HG02943 (cell line): Measurements from ENCODE around the gene COL3A1.

Source experiments
- ATAC-seq: cut with Tn5 transposase; IDR thresholded peaks from one replicate; pipeline ENCODE4 v1.9.1; 2021; ENCODE audit warnings: mild to moderate bottlenecking, low read depth, moderate library complexity; ENCODE audit not compliant: unreplicated experiment

Gene COL3A1

DNA sequence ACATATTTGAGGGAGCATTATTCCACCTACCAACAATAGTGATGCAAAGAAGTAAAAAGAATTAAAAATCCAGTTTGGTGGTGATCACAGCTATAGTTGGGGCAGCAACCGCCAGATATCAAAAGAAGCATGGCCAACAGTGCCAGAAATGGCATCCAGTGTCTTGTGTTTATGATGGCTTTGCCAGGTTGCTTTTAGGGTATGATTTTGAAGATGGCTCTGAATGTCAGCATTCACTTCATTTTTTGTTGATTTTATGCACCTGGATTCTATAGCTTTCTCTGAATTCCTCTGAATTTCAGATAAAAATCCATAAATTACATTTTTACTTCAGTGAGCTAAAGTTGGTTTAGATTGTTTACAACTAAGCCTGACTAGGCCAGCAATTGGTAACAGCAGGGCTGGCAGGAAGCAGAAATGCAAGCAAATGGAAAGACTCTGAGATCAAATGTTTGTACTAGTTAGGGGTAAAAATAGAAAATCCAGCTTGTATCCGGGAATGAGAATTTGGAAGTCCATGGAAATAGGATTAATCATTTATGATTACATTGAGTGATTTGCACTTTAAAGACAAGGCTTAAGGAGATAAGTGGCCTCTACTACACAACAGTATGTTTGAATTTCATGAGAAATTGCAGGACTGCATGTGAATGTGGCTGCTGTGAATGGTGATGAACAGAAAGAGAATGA is 40.4 kb downstream of the COL3A1 start:
- ATAC-seq = no peak

DNA sequence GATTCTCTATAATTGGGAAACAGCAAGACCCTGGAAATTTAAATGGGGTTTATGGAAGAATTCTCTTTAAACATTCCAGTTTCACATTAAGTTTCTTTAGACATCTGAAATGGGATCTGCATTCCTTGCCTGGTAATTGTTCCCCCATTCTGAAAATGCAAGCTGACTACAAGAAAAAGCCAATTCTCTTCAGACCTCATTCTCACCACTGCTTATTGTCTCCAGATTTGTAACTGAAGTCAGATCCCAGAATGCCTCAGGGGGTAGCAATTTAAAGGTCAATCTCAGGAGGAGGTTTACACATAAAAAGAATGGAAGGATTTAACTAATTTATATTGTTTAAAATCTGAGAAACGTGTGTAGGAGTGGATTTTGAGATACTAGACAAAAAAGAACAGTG is 41.2 kb downstream of the COL3A1 start:
- ATAC-seq = no peak

DNA sequence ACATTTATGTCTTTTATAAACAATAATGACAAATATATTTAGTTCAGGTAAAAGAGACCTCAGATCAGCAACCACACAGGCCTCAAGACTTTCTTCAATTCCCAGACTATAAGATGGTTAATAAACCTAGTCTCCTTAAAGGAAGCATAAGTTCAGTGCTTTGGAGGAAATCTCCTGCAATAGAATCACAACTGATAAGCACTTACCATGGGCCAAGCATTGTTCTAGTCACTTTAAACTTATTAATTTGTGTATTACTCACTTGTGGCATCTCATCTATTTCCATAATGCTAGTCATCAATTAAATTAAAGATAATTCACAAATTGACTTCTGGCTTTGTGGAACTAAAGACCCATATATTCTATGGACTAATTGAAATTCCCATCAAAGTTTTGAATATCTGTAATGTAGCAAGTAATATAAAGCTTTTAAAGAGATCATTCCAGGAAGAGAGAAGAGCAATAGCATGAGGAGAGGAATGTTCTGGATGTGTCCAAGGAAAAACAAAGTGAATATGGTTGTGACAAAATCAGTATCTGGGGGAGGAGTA is 42.2 kb downstream of the COL3A1 start:
- ATAC-seq = no peak

DNA sequence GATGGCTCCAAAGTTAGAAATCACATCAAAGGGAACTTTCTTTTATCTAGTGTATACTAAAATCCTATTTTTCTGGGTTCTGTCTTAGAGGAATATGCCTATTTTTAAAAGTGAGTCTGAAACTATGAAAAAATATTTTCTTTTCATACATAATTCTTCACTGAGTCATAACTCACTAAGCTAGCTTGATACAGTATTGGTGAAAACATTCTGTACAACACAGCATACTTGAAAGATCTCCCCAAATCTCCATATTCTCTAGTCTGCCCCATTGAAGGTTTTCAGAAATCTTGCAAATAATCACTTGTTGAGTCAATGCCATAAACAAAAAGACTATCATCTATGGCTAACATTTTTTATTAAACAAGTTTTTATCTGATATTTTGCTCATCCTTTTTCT is 44.5 kb downstream of the COL3A1 start:
- ATAC-seq = no peak

DNA sequence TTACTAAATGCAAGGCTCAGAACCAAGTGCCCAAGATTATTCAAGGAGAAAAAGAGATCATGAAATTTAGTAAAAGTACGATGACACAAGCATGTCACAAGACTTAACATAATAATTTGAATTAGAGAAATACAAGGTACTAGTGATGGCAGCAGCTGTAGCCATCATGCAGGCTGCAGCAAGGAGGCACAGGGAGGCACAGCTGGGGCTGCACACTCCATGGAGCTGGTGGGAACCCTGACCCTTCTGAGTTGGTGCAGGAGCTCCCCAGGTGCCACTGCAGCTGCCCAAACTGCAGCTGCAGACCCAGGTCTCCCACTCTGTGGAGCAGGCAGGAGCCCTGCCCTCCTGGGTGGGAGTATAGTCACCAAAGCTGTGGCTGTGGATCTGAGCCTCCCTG is 46.0 kb downstream of the COL3A1 start:
- ATAC-seq = no peak

DNA sequence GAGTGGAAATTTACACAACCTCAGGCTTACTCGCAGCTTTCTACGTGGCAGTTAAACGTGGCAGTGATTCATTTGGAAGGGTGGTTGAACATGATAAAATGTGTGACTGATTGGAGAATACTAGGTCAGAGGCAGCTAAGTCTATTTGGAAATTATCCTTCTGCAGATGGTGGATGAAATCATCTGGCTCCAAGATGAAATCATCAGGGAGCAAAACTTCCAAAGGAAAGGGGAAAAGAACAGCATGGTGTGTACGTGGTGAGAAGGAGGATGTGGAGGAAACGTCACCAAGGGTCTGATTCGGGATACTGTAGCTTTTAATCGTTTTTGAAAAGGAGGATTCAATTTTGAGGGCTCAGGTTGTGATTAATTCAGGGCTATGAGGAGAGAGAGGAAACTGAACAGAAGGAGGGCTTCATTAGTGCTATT is 47.9 kb downstream of the COL3A1 start:
- ATAC-seq = no peak

DNA sequence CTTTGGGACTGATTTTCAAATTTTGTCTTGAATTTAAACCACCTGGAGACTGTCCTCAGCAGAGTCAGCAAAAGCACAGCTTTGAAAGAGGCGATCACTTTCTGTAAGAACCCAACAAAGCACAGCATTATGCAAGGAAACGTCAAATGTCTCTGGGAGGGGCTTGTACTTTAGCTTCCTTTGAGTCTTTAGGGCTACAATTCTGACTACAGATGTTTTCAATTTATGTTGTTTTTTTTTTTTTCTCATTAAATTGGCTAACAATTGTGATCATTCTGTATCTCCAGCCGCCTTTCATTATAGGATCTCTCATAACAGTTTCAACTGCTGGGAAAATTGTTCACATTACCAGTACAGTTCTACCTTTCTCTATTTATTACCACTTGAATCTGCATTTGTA is 48.3 kb downstream of the COL3A1 start:
- no peak for ATAC-seq

DNA sequence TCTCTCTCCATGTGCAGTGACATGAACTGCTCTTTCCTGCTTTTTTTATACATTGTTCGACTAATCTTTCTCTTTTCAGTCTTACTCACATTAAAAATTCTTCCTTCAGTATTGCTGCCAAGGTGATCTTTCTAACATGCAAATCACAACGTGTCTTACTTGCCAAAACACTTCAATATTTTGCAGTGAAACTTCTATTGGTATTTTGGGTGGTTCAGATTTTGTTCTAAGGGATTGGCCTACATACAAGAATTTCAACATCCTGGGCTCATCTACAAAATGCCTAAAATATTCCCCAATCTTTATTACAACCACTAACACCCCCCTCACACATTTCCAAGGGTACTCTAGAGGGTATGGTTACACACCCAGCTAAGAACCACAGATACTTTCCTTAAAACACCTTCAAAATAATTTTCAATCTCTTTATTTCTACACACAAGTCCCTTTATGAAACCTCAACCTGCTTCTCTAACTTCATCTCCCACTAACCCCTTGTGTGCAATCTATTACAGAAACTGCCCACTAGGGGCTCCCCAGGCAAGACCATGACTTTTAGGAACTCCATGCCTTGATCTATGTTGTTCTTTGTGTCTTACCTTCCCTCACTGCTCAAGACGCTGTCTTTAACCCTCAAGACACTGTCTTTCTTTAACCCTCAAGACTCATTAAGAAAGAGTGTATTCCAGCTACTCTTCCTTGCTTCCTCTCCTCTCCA is 50.9 kb downstream of the COL3A1 start:
- no peak for ATAC-seq

DNA sequence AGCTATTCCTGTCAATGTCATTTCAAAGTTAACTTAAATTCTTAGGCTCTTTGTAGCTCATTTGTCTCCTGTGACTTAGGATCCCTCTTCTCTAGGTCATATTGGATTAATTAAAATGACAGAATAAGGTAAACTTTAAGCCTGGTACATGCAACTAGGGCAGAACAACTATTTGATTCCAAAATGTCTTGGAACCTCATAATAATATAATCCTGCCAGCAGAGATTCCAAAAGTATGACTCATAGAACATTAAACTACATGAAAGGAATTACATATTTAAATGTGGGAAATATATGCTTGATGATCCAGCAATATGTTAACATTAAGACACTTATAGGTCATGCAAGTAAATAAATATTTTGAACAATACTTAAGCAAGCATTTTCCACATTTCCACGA is 63.3 kb downstream of the COL3A1 start:
- no peak for ATAC-seq

DNA sequence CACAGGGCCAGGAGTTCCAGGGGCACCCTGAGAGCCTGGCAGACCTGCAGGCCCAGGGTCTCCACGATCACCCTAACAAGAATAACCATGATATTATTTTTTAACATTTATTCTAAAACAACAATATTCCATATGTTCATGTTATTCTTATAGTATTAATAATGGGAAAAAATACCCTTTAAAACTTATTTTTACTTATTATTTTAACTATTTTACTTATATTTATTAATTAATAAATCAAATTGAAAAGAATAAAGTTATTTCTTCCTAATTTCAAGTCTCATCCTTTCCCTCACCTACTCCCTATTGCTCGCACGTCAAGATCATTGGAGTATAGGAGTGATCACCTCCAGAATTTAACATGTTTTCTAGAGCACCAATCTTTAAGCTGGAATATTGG is 71.7 kb downstream of the COL3A1 start:
- no peak for ATAC-seq

DNA sequence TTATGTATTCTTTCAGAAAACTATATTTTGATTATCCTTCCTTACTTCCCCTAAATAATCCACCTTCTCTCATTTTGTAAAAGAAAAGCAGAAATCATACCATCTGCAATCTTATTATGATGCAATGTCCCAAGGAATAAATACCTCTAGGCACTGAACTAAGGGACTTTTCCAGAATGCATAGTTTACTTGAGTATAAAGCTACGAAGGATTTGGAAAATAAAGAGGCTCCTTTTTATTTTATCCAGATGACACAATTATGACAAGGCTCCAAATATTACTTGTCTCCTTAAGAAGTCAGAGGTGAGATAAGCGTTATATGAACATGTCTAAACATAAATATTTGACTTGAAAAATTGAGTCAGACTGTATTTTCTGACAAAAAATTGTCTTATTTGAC is 72.1 kb downstream of the COL3A1 start:
- no peak for ATAC-seq

DNA sequence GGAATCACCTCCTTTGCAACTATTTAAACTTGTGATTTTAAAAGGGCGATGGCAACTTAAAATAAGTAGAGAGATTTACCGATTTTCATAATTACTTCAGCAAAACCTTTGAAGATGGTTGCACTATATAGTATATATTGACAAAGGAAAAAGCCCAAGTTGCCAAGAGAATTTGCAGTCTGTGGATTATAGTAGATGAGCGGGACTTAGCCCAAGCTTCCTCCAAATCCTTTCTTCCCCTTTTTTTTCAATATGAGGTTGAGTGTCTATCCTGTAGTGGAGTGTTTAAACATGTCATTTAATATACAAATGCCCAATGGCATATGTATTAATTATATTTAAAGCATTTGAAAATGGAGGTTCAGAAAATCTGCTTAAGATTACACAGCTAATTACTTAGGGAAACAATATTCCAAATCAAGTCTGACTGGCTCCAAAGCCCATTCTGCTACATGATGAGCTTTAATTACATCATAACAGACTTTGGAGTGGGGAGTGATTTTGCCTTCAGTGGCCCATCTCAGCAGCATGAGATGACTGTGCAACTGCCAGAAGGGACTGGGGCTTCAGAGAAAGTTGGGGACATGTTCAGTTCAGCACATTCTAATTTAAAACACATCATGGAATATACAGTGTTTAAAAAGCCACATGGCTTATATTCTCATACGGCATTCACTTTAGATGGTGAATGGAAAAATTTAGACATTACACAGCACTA is 73.2 kb downstream of the COL3A1 start:
- no peak for ATAC-seq

DNA sequence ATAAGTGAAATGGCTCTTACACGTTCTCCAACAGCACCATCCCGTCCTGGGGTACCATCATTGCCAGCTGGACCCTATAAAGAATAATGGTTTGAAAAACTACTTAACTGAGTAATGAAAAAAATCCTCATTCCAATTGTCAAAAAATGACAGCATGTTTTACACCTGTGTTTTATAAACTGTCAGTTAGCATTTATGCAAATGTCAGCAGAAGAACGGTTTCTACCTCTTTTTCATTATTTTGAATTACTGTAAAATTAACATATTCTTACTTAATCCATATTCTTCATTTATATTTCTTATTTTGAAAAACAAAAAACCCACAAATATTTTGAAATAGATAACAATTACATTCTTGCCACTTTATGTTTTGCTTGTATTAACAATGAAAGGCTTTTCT is 74.0 kb downstream of the COL3A1 start:
- no peak for ATAC-seq

DNA sequence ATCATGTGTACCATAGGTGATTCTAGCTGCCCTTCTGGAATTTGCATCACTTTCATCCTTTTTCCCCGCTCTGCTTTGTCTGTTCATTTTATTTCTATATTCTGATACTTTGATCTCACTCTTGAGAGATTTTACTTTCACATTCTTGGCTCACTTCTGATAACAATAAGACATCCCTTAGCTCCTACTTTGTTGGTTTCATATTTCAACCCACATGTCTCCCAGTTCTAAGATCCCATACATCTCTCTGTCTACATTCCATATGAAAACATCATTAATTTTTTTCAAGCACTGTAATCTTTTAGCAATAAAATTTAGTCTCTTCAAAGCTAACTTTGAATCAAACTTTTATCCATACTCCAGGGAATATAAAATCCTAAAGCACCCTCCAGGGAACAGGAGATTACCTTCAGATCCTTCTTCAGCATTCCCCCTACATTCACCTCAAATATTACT is 75.6 kb downstream of the COL3A1 start:
- no peak for ATAC-seq

DNA sequence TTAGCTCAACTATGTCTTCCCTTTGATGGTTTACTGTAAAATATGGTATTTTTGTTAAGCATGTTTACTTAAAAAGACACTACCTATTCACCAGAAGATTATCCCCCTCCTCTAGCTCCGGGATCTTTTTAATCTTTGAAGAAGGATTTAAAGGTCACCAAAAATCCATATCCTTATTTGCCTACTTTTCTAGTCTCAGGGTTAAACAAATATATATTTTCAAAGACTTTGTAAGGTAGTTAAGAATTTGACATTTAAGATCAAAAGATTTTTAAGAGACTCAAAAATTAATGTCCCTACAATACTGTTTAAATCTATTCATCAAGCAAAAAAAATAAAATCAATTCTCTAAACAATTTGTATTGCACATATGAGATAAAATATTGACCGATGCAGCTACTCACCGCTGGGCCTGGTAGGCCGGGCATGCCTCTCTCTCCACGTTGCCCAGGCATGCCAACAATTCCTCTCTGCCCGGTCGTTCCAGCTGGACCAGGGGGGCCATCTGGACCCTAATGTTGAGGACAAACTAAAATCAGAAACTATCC is 76.1 kb downstream of the COL3A1 start:
- no peak for ATAC-seq

DNA sequence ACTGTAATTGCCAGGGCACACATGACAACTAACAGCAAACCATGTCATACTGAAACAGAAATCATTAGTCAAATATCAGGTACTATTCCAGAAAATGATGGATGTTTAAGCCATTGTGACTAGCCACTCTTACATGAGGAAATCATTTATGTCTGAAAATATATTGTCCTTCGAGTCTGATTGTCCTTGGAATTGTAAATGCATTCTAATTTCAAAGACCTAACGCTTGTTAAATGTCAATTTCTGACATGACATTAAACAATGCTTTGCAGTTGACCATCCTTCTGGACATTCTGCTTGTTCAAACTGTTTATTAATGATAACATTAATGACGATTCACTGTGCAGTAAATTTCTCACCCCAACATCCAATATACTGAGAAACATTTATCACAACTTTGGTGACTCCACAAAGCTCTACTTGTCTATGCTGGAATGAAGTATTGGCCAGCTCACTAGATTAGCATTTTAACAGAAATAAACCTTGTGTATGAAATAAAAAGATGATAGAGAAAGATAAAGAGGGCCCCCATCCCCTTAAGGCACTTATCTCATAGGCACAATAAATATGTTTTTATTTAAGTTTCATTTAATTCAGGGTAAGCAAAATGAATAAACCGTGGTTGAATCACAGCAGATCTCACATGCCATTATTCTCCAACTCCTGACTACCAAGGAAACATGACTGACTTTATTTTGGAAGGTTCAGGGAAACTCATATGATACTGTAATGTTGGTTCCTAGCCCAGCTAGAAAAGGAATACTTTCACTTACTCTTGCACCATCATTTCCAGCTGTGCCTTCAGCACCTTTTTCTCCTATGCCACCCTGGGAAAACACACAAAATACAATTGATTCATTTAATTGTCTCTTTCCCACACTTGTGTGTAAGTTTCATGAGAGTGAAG is 82.3 kb downstream of the COL3A1 start:
- no peak for ATAC-seq

DNA sequence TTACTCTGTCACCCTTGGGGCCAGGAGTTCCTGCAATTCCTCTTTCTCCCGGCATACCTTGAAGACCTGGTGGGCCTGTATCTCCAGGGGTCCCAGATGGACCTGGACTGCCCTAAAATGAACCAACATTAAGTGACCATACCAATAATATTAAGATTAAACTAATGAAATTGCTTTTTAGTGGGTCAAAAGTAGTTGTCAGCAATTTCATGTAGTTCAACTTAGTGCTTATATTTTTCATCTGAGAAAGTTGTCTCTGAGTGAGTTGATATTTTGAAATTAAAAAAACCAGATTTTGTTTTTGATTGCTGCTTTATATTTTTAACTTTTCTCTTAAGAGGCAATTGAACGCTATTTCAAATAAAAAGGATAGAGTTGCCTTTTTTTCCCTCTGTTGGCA is 83.1 kb downstream of the COL3A1 start:
- ATAC-seq = no peak

DNA sequence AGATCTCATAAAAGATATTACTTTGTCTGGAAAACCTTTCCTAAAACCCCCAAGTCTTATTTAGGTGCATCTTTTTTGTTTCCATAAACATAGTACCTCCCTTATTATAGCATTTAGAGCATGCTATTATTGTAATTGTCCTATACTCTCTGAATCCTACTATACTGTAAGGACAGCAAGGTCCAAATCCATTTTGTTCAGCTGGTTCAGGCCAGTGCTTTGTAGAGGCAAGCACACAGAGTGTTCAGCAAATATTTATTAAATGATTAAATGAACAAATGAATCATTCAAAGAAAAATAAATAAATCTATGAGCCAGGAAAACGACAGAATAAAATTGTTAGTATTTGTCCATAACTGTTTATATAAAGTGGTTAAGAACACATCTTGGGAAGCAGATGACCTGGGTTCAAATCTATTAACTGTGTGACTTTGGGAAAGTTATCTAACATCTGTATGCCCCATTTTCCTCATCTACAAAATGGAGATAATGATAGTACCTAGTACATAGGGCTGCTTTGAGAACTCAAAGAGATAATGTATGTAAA is 86.0 kb downstream of the COL3A1 start:
- ATAC-seq = no peak
